Esophagus muscularis mucosa (tissue), 4 donors: Measurements from ENCODE around the gene SLC24A3. TPM values are rescaled to one million over a fixed set of nuclear protein-coding genes. Genes with fewer than 3 reads are reported as not detected.

Source experiments
- DNase-seq: peaks from one replicate; pipeline ENCODE4 v3.0.0-alpha.2; 2017; ENCODE audit errors: extremely low spot score
- H3K27ac ChIP-seq, 4 donors: fragments of 200-600 bp; sonication (generic); replicated peaks in 1 of 4; 1 replicate in 3 of 4; 2 replicates in 1 of 4; pipeline ENCODE4 v1.5.1; 2016 to 2019; ENCODE audit warnings: mild to moderate bottlenecking in 1 of 4
- H3K27me3 ChIP-seq, 4 donors: fragments of 200-600 bp; sonication (generic); one replicate each; pipeline versions ENCODE4 v1.5.1 to v1.6.0; 2016 to 2019
- H3K36me3 ChIP-seq, 4 donors: fragments of 200-600 bp; sonication (generic); one replicate each; pipeline ENCODE4 v1.5.1; 2016 to 2019
- H3K4me1 ChIP-seq, 4 donors: fragments of 200-600 bp; sonication (generic); one replicate each; pipeline ENCODE4 v1.5.1; 2016 to 2019
- H3K4me3 ChIP-seq, 4 donors: fragments of 200-600 bp; sonication (generic); 1 replicate in 2 of 4; 2 replicates in 2 of 4; pipeline ENCODE4 v1.5.1; 2016 to 2019; ENCODE audit warnings: mild to moderate bottlenecking in 4 of 4, moderate library complexity in 1 of 4
- H3K9me3 ChIP-seq, 4 donors: fragments of 200-600 bp; sonication (generic); 1 replicate in 3 of 4; 2 replicates in 1 of 4; pipeline ENCODE4 v1.5.1; 2016 to 2019
- EP300 ChIP-seq: sonication (generic); formaldehyde crosslinking; IDR thresholded peaks from one replicate; pipeline ENCODE4 v1.6.1; 2017; ENCODE audit warnings: antibody characterized with exemption
- POLR2A ChIP-seq: fragments of 450-650 bp; IDR thresholded peaks from one replicate; pipeline ENCODE4 v1.6.1; 2017; ENCODE audit warnings: antibody characterized with exemption, moderate library complexity, mild to moderate bottlenecking, low read depth
- POLR2AphosphoS5 ChIP-seq, 2 donors: sonication (generic); formaldehyde crosslinking; IDR thresholded peaks; one replicate each; pipeline ENCODE4 v1.6.1; 2017; ENCODE audit warnings: antibody characterized with exemption in 2 of 2
- WGBS: methylation state at CpG from one replicate; pipeline ENCODE4 v1.1.5; 2018; 5-methylcytosine and 5-hydroxymethylcytosine counted together
- intact Hi-C: fragments of 100-400 bp; cut with DNase I; formaldehyde crosslinking; loops from one replicate; pipeline ENCODE4 v1.15.1; 2023
- total RNA-seq, 4 donors: library from RNA; depleted of rRNA; stranded (reverse); fragments of >200 nt; gene quantifications; one replicate each; pipeline versions ENCODE4 v1.1.0 to v1.2.1, GENCODE V29; 2016
- TF ChIP-seq, protein P1 (sequence below), 3 experiments: fragments of 200-600 bp in 2 of 3; fragments of 450-650 bp in 1 of 3; sonication (generic) in 2 of 3; IDR thresholded peaks; one replicate each; pipeline ENCODE4 v1.5.1; 2017 to 2019; ENCODE audit warnings: antibody characterized with exemption in 3 of 3, mild to moderate bottlenecking in 2 of 3, moderate library complexity in 1 of 3

Gene SLC24A3
- total RNA-seq, 4 donors from 2014 or later: 4.6 to 11.5 (median 6.6) TPM

DNA sequence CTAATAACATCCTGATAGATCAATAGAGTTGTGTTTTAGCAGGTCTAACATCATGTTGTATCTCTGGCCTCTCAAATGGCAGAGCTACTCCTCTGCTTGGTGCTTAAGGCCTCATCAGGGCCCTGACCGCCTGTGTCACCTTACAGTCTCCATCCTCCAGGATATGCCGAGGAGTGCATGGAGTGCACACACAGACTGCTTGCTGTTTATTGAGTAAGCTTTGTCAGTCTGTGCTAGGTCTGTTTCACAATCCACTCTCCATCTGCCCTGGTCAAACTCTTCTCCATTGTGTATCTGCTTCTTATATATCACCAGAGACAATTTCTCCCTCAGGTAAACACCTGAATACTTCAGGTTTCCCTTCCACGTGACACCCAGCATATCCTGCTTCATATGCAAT lies 136.1 kb downstream of the SLC24A3 start:
- H3K4me1 ChIP-seq: no peaks in the 10 kb centered on the region
- no peaks in the 10 kb centered on the region for H3K9me3 ChIP-seq
- WGBS: 77% methylated on average over 3 of the region's 3 CpGs
- no peak for DNase-seq
- no peak overlapping the region for H3K4me3 ChIP-seq
- H3K27me3 ChIP-seq: no peaks in the 10 kb centered on the region
- intact Hi-C loops: no loop called here
- TF ChIP-seq POLR2A (no peak), POLR2AphosphoS5 (IDR thresholded peaks at IDR 0.05) (no peak), EP300 (no peak)
- H3K36me3 ChIP-seq: no peaks in the 10 kb centered on the region
- no peak overlapping the region for H3K27ac ChIP-seq

DNA sequence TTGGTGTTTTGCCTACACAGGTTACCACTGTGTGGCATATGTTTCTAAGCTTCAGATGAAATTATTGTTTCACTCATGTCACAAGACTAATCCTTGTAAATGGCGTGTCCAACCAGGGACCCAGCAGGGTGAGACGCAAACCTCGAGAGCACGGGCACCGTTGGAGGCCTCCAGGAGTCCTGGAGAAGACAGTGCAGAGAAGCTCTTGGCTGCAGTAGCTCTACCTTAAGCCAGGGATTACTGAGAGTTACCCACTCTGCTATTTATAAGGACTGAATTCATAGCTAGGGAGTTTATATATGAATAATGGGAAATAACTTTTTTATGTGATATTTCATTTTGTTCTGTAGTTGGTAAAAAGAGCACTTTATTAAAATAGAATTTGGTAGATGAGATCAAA lies 137.4 kb downstream of the SLC24A3 start:
- H3K27me3 ChIP-seq: no peaks in the 10 kb centered on the region
- H3K27ac ChIP-seq: no peak overlapping the region
- TF ChIP-seq, protein P1, sequence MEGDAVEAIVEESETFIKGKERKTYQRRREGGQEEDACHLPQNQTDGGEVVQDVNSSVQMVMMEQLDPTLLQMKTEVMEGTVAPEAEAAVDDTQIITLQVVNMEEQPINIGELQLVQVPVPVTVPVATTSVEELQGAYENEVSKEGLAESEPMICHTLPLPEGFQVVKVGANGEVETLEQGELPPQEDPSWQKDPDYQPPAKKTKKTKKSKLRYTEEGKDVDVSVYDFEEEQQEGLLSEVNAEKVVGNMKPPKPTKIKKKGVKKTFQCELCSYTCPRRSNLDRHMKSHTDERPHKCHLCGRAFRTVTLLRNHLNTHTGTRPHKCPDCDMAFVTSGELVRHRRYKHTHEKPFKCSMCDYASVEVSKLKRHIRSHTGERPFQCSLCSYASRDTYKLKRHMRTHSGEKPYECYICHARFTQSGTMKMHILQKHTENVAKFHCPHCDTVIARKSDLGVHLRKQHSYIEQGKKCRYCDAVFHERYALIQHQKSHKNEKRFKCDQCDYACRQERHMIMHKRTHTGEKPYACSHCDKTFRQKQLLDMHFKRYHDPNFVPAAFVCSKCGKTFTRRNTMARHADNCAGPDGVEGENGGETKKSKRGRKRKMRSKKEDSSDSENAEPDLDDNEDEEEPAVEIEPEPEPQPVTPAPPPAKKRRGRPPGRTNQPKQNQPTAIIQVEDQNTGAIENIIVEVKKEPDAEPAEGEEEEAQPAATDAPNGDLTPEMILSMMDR (IDR thresholded peaks at IDR 0.05): no peak
- no peak for TF ChIP-seq POLR2A
- TF ChIP-seq POLR2AphosphoS5 (IDR thresholded peaks at IDR 0.05): no peak
- TF ChIP-seq EP300: no peak
- no peaks in the 10 kb centered on the region for H3K4me1 ChIP-seq
- no peak for DNase-seq
- no peaks in the 10 kb centered on the region for H3K36me3 ChIP-seq
- WGBS: 81% methylated on average over 5 of the region's 5 CpGs
- no peak overlapping the region for H3K4me3 ChIP-seq
- intact Hi-C loops: no loop called here
- no peaks in the 10 kb centered on the region for H3K9me3 ChIP-seq

DNA sequence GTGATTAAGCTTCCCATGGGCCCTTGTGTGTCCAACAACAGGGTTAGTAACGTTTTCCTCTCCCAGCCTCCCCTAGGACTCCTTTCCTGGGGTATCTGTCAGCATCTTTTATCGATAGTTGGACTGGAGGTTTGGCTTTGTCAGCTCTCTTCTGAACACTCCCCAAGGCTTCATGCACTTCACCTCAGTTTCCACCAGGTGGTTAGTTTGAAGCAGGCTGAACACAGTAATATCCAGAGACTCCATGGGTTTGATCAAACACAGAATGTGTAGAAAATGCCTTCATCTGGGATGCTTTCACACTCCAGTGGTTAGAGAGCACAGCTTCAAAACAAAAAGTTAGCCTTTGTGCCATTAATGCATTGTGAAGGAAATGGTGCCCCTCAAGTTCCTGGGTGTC lies 139.1 kb downstream of the SLC24A3 start:
- DNase-seq: no peak
- no peak overlapping the region for H3K4me3 ChIP-seq
- no peaks in the 10 kb centered on the region for H3K36me3 ChIP-seq
- no peaks in the 10 kb centered on the region for H3K27me3 ChIP-seq
- no peaks in the 10 kb centered on the region for H3K4me1 ChIP-seq
- intact Hi-C loops: no loop called here
- H3K27ac ChIP-seq: no peak overlapping the region
- 48% methylated on average over 2 of the region's 2 CpGs for WGBS
- TF ChIP-seq, protein P1 (IDR thresholded peaks at IDR 0.05): no peak
- TF ChIP-seq POLR2A (no peak), EP300 (no peak), POLR2AphosphoS5 (IDR thresholded peaks at IDR 0.05) (no peak)
- H3K9me3 ChIP-seq: no peaks in the 10 kb centered on the region

- 86% methylated on average over 3 of the region's 3 CpGs for WGBS
- intact Hi-C loops: no loop called here
- Histone ChIP-seq H3K4me3 (no peak overlapping the region), H3K27ac (no peak overlapping the region), H3K9me3 (no peaks in the 10 kb centered on the region), H3K4me1 (no peaks in the 10 kb centered on the region), H3K27me3 (no peaks in the 10 kb centered on the region), H3K36me3 (no peaks in the 10 kb centered on the region)
- TF ChIP-seq, protein P1 (IDR thresholded peaks at IDR 0.05): no peak
- TF ChIP-seq EP300: no peak
- TF ChIP-seq POLR2AphosphoS5 (IDR thresholded peaks at IDR 0.05): no peak
- no peak for TF ChIP-seq POLR2A
- no peak for DNase-seq
Measured at GRCh38 chr20:19354950-19355349, 142.5 kb downstream of the SLC24A3 start.

- Histone ChIP-seq H3K4me3 (no peak overlapping the region), H3K27me3 (no peaks in the 10 kb centered on the region), H3K27ac (no peak overlapping the region), H3K9me3 (no peaks in the 10 kb centered on the region), H3K36me3 (no peaks in the 10 kb centered on the region), H3K4me1 (peaks cover 0 to 17% (median 0%) of the 10 kb centered on the region in 4 donors)
- intact Hi-C loops: no loop called here
- no peak for TF ChIP-seq POLR2A
- TF ChIP-seq EP300: no peak
- TF ChIP-seq, protein P1 (IDR thresholded peaks at IDR 0.05): no peak
- TF ChIP-seq POLR2AphosphoS5 (IDR thresholded peaks at IDR 0.05): no peak
- DNase-seq: no peak
- 77% methylated on average over 3 of the region's 3 CpGs for WGBS
Measured at GRCh38 chr20:19361790-19362189, 149.3 kb downstream of the SLC24A3 start.
